Naive thymus-derived CD4-positive, alpha-beta T cell (primary cell): ENCODE results near the gene BMPR1B. TPM values are rescaled to one million over a fixed set of nuclear protein-coding genes. Genes with fewer than 3 reads are reported as not detected.

Experiments
- ATAC-seq: fragments of 150-1000 bp; cut with Tn5 transposase; 2 replicates; pipeline ENCODE4 v1.10.0; 2021; ENCODE audit warnings: mild to moderate bottlenecking, moderate library complexity
- CTCF ChIA-PET: fragments of 350-600 bp; sonication (Branson Sonifier 250); formaldehyde crosslinking; loops from one replicate; lab custom pipeline; 2021; ENCODE audit warnings: antibody characterized with exemption; lab: Charles Lee
- POLR2A ChIA-PET: fragments of 350-600 bp; sonication (Branson Sonifier 250); formaldehyde crosslinking; loops from one replicate; lab custom pipeline; 2021; ENCODE audit warnings: antibody characterized with exemption, inconsistent platforms; lab: Charles Lee
- DNase-seq, 9 donors: peaks; one replicate each; pipeline versions ENCODE4 v3.0.0 to v3.0.0-alpha.2; 2020 to 2022; ENCODE audit warnings: mixed read lengths in 1 of 9
- H3K27ac ChIP-seq: one replicate; pipeline ENCODE4 v1.7.0; 2013; ENCODE audit warnings: mild to moderate bottlenecking, low read depth, low read length, moderate library complexity
- H3K27me3 ChIP-seq, 2 donors: one replicate each; pipeline ENCODE4 v1.7.0; 2013; ENCODE audit warnings: low read length in 2 of 2, mild to moderate bottlenecking in 2 of 2, moderate library complexity in 2 of 2; ENCODE audit not compliant: control insufficient read depth in 2 of 2, insufficient read depth in 2 of 2
- H3K36me3 ChIP-seq, 3 experiments: 1 replicate in 2 of 3; 2 replicates in 1 of 3; pipeline ENCODE4 v1.7.0; 2013; ENCODE audit warnings: low read length in 3 of 3, mild to moderate bottlenecking in 3 of 3, moderate library complexity in 1 of 3; ENCODE audit not compliant: insufficient read depth in 3 of 3, control insufficient read depth in 2 of 3
- H3K4me1 ChIP-seq, 2 donors: one replicate each; pipeline ENCODE4 v1.7.0; 2013; ENCODE audit warnings: low read length in 2 of 2, mild to moderate bottlenecking in 2 of 2, moderate library complexity in 1 of 2; ENCODE audit not compliant: control insufficient read depth in 2 of 2, insufficient read depth in 2 of 2
- H3K4me3 ChIP-seq: 2 replicates; pipeline ENCODE4 v1.7.0; 2013; ENCODE audit warnings: mild to moderate bottlenecking, low read length
- H3K9me3 ChIP-seq, 3 experiments: 1 replicate in 2 of 3; 2 replicates in 1 of 3; pipeline ENCODE4 v1.7.0; 2013; ENCODE audit warnings: low read length in 3 of 3; ENCODE audit not compliant: control insufficient read depth in 2 of 3
- H3K27ac Mint-ChIP-seq, 9 donors: one replicate each; pipeline ENCODE4 v1.8.0; 2020 to 2022; ENCODE audit warnings: mixed read lengths in 9 of 9, mild to moderate bottlenecking in 8 of 9, moderate library complexity in 5 of 9, inconsistent platforms in 2 of 9
- H3K27me3 Mint-ChIP-seq, 5 donors: one replicate each; pipeline ENCODE4 v1.8.0; 2021 to 2022; ENCODE audit warnings: mixed read lengths in 5 of 5, mild to moderate bottlenecking in 1 of 5
- H3K36me3 Mint-ChIP-seq, 5 donors: one replicate each; pipeline ENCODE4 v1.8.0; 2020 to 2022; ENCODE audit warnings: mixed read lengths in 5 of 5, mild to moderate bottlenecking in 3 of 5, inconsistent platforms in 1 of 5
- H3K4me1 Mint-ChIP-seq, 7 donors: one replicate each; pipeline ENCODE4 v1.8.0; 2020 to 2022; ENCODE audit warnings: mixed read lengths in 7 of 7, mild to moderate bottlenecking in 3 of 7, inconsistent platforms in 1 of 7
- H3K4me3 Mint-ChIP-seq, 10 donors: one replicate each; pipeline ENCODE4 v1.8.0; 2020 to 2022; ENCODE audit warnings: mild to moderate bottlenecking in 10 of 10, mixed read lengths in 10 of 10, moderate library complexity in 6 of 10, inconsistent platforms in 2 of 10
- H3K9me3 Mint-ChIP-seq, 11 donors: one replicate each; pipeline ENCODE4 v1.8.0; 2020 to 2022; ENCODE audit warnings: mixed read lengths in 11 of 11, mild to moderate bottlenecking in 4 of 11, inconsistent platforms in 1 of 11, moderate library complexity in 1 of 11
- intact Hi-C, 2 donors: fragments of 100-400 bp; cut with micrococcal nuclease; formaldehyde crosslinking; loops; one replicate each; pipeline ENCODE4 v1.15.1; 2023
- polyA plus RNA-seq, 2 donors: library from polyadenylated mRNA; unstranded; fragments of 300-500 nt; fragmentation: Illumina TruSeq; gene quantifications; one replicate each; pipeline ENCODE4 v1.2.3, GENCODE V29; 2021
- total RNA-seq, 6 experiments: library from RNA in 5 of 6; stranded (reverse) in 5 of 6; gene quantifications; 1 replicate in 5 of 6; 2 replicates in 1 of 6; pipeline ENCODE4 v1.2.3 and lab custom pipeline; 2021 to 2026

The BMPR1B gene
- total and polyA plus RNA-seq, 7 experiments from 2014 or later, result 0.07 to 0.14 (median 0.11) TPM; not detected in 3

DNA sequence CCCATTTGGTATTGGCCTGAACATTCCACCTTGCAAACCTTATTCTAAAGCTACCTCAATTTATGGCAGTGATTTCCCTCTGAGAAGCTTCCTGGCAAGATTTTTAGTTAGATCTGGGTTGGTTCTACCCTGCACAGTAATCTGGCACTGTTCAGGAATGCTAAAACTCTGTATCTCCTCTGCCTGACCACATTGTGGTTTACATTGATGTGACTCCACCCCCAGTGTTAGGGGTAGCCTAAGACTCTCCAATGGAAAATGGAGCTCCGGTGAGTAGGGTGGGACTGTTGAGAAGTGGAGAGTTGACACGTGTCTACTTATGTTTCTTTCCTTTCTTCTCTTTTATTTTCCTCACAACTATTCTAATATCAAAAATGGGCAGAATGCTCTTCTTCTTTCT lies 45.4 kb downstream of the BMPR1B start:
- Histone ChIP-seq H3K4me1 (no peaks in the 10 kb centered on the region), H3K36me3 (no peaks in the 10 kb centered on the region), H3K27ac (no peak overlapping the region), H3K9me3 (no peaks in the 10 kb centered on the region), H3K27me3 (no peaks in the 10 kb centered on the region), H3K4me3 (no peak overlapping the region)
- intact Hi-C loops, result no loop called here
- ChIA-PET CTCF (no interaction called here), POLR2A (no interaction called here)
- Mint-ChIP-seq H3K36me3 (no peaks in the 10 kb centered on the region), H3K9me3 (peaks cover 0 to 5% (median 0%) of the 10 kb centered on the region in 11 donors), H3K27me3 (peaks cover 0 to 3% (median 0%) of the 10 kb centered on the region in 5 donors), H3K27ac (no peak overlapping the region), H3K4me1 (no peaks in the 10 kb centered on the region), H3K4me3 (no peak overlapping the region)
- DNase-seq (no peak), ATAC-seq (no peak)

DNA sequence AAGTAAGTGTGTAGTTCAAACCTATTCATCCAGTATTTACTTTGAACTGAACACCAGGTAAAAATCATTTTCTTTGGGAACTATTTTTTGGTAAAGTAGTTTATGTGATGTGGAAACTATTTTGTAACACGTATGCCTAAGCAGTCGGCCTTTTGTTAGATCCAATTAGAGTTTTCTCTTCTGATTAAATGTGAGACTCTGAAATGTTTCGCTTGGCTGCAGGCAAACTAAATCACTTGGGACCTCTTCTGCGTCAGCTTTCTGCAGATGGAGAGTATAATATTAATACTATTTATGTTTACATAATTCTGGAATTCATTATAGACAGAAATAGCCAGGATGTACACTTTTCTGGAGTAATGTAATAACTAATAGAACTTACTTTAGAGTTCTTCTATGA lies 46.9 kb downstream of the BMPR1B start:
- H3K27me3 Mint-ChIP-seq, result peaks cover 0 to 9% (median 0%) of the 10 kb centered on the region in 5 donors
- no peaks in the 10 kb centered on the region for H3K9me3 ChIP-seq
- H3K27ac Mint-ChIP-seq, result no peak overlapping the region
- intact Hi-C loops, result no loop called here
- no peak overlapping the region for H3K4me3 Mint-ChIP-seq
- no peak for DNase-seq
- ChIA-PET CTCF (no interaction called here), POLR2A (no interaction called here)
- no peak overlapping the region for H3K27ac ChIP-seq
- peaks cover 0 to 3% (median 0%) of the 10 kb centered on the region in 11 donors for H3K9me3 Mint-ChIP-seq
- H3K4me3 ChIP-seq, result no peak overlapping the region
- ATAC-seq, result no peak
- H3K27me3 ChIP-seq, result no peaks in the 10 kb centered on the region
- H3K4me1 ChIP-seq, result no peaks in the 10 kb centered on the region
- H3K36me3 ChIP-seq, result no peaks in the 10 kb centered on the region
- no peaks in the 10 kb centered on the region for H3K36me3 Mint-ChIP-seq
- no peaks in the 10 kb centered on the region for H3K4me1 Mint-ChIP-seq

DNA sequence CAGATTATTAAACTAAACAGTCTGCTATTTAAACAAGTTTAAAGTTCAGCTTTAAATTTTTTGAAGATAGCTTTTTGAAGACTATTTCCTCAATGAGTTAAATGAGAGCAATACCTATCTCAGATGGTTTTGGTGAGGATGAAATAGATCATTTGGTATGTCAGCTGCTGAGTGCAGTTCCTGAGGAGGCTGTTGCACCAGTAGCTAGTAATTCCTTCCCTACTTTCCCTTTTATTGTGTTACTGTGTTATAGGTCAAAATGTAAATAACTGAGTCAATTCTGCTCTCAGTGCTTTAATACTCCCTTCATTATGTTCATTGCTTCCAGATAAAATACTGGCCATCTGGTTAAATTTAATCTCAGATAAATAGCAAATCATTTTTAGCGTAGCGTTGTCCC lies 48.6 kb downstream of the BMPR1B start:
- no peak for ATAC-seq
- Mint-ChIP-seq H3K36me3 (no peaks in the 10 kb centered on the region), H3K4me1 (no peaks in the 10 kb centered on the region), H3K27ac (no peak overlapping the region), H3K4me3 (no peak overlapping the region), H3K9me3 (peaks cover 0 to 3% (median 0%) of the 10 kb centered on the region in 11 donors), H3K27me3 (peaks cover 0 to 9% (median 0%) of the 10 kb centered on the region in 5 donors)
- no peak for DNase-seq
- POLR2A ChIA-PET, result no interaction called here
- CTCF ChIA-PET, result no interaction called here
- Histone ChIP-seq H3K4me1 (no peaks in the 10 kb centered on the region), H3K4me3 (no peak overlapping the region), H3K27ac (no peak overlapping the region), H3K36me3 (no peaks in the 10 kb centered on the region), H3K27me3 (no peaks in the 10 kb centered on the region), H3K9me3 (no peaks in the 10 kb centered on the region)
- intact Hi-C loops, result no loop called here

DNA sequence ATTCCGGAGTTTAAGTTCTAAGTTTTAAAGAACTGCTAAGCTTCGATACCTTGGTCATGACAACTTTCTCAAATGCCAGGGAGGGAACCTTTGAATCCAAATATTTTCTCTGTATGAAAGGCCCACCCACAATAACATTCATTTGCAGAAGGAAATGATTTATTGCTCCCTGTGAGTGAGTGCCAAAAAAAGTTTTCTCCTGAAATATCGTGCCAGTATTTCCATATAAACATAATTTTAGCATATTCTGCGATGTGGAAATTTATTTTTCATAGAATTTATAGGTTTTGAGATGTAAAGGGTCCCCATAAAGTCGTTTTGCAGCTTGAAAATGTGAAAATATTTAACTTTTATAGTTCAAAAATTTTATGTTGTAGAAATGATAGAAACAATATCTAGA lies 53.9 kb downstream of the BMPR1B start:
- intact Hi-C loops, result no loop called here
- H3K4me1 ChIP-seq, result no peaks in the 10 kb centered on the region
- H3K27me3 ChIP-seq, result no peaks in the 10 kb centered on the region
- no peak overlapping the region for H3K27ac Mint-ChIP-seq
- no peaks in the 10 kb centered on the region for H3K9me3 ChIP-seq
- CTCF ChIA-PET, result no interaction called here
- H3K36me3 ChIP-seq, result no peaks in the 10 kb centered on the region
- POLR2A ChIA-PET, result no interaction called here
- no peaks in the 10 kb centered on the region for H3K9me3 Mint-ChIP-seq
- peaks cover 0 to 1% (median 0%) of the 10 kb centered on the region in 7 donors for H3K4me1 Mint-ChIP-seq
- peaks cover 0 to 9% (median 0%) of the 10 kb centered on the region in 5 donors for H3K27me3 Mint-ChIP-seq
- no peak for DNase-seq
- no peak overlapping the region for H3K4me3 Mint-ChIP-seq
- no peak overlapping the region for H3K4me3 ChIP-seq
- no peak for ATAC-seq
- H3K36me3 Mint-ChIP-seq, result no peaks in the 10 kb centered on the region
- H3K27ac ChIP-seq, result no peak overlapping the region

DNA sequence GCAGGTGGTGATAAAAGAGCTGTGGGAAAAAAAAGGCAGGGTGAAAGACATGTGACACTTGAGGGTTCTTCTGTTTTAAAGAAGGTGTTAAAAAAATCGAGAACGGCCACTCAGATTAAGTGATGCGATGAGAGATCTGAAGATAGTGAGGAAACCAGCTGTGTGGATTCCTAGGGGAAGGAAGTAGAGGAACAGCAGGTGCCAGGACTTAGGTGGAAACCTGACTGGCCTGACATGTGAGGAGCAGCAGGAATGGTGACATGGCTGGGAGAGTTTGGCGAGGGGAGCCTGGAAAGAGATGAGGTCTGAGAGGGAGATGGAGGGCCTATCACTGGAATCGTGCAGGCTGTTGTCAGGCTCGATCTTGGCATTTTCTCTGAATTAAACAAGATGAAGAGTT lies 55.5 kb downstream of the BMPR1B start:
- intact Hi-C loops, result no loop called here
- Histone ChIP-seq H3K4me1 (no peaks in the 10 kb centered on the region), H3K27ac (no peak overlapping the region), H3K36me3 (no peaks in the 10 kb centered on the region), H3K27me3 (no peaks in the 10 kb centered on the region), H3K4me3 (no peak overlapping the region), H3K9me3 (no peaks in the 10 kb centered on the region)
- DNase-seq (no peak), ATAC-seq (no peak)
- Mint-ChIP-seq H3K4me3 (no peak overlapping the region), H3K9me3 (no peaks in the 10 kb centered on the region), H3K36me3 (no peaks in the 10 kb centered on the region), H3K27me3 (peaks cover 0 to 9% (median 0%) of the 10 kb centered on the region in 5 donors), H3K4me1 (peaks cover 0 to 1% (median 0%) of the 10 kb centered on the region in 7 donors), H3K27ac (no peak overlapping the region)
- ChIA-PET POLR2A (no interaction called here), CTCF (no interaction called here)

GRCh38 chr4:94814237-94814636 lies 56.5 kb downstream of the BMPR1B start:
- Histone ChIP-seq H3K4me1 (no peaks in the 10 kb centered on the region), H3K36me3 (no peaks in the 10 kb centered on the region), H3K27ac (no peak overlapping the region), H3K9me3 (no peaks in the 10 kb centered on the region), H3K4me3 (no peak overlapping the region), H3K27me3 (no peaks in the 10 kb centered on the region)
- peaks cover 0 to 1% (median 0%) of the 10 kb centered on the region in 7 donors for H3K4me1 Mint-ChIP-seq
- H3K27me3 Mint-ChIP-seq, result peaks cover 0 to 6% (median under 1%) of the 10 kb centered on the region in 5 donors
- ChIA-PET POLR2A (no interaction called here), CTCF (no interaction called here)
- no peak overlapping the region for H3K4me3 Mint-ChIP-seq
- H3K9me3 Mint-ChIP-seq, result no peaks in the 10 kb centered on the region
- no peaks in the 10 kb centered on the region for H3K36me3 Mint-ChIP-seq
- intact Hi-C loops, result no loop called here
- ATAC-seq (no peak), DNase-seq (no peak)
- H3K27ac Mint-ChIP-seq, result no peak overlapping the region

DNA sequence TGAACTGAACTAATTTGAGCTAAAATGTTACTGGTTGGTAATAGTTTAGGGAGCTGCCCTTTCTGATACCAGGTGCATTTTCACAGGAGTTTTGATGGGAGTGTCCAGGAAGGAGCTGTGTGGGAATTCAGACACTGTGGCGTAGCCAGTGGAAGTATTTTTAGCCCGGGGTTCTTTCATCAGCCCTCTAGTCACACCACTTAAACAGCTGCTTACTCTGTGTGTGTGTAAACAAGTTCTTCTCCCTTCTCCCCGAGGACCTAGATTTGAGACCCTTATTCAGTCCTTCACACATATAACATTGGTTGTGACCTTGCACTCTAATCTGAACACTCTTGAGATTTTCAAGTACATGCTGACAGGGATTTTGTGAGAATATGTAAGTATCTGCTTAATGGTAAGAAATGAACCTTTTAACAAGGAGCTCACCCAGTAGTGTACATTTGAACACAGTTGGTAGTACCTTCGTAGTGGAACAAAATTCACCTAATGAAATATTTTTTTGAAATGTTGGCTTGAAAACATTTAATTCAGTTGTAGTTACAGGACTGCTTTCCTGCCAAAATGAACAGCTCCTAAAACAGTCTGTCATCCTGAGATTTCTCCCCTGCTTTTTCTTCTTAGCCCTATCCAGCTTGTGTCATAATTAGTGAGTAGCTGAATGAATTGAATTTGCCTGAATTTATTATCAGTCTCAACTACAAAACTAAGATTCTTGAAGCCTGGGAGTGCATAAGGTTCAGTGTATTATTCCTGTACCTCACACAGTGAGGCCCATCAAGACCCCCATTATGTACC lies 61.8 kb downstream of the BMPR1B start:
- ChIA-PET POLR2A (no interaction called here), CTCF (no interaction called here)
- H3K4me1 Mint-ChIP-seq, result no peaks in the 10 kb centered on the region
- H3K9me3 Mint-ChIP-seq, result no peaks in the 10 kb centered on the region
- DNase-seq (no peak), ATAC-seq (no peak)
- H3K4me1 ChIP-seq, result no peaks in the 10 kb centered on the region
- H3K27ac ChIP-seq, result no peak overlapping the region
- no peak overlapping the region for H3K4me3 Mint-ChIP-seq
- H3K36me3 Mint-ChIP-seq, result no peaks in the 10 kb centered on the region
- H3K4me3 ChIP-seq, result no peak overlapping the region
- intact Hi-C loops, result no loop called here
- peaks cover 0 to 9% (median 3%) of the 10 kb centered on the region in 5 donors for H3K27me3 Mint-ChIP-seq
- H3K36me3 ChIP-seq, result no peaks in the 10 kb centered on the region
- H3K27me3 ChIP-seq, result no peaks in the 10 kb centered on the region
- no peak overlapping the region for H3K27ac Mint-ChIP-seq
- H3K9me3 ChIP-seq, result no peaks in the 10 kb centered on the region
